IMR-90 (cell line): Measurements from ENCODE around the gene MAB21L4. TPM values are rescaled to one million over a fixed set of nuclear protein-coding genes. Genes with fewer than 3 reads are reported as not detected.

ENCODE experiments used
- ATAC-seq: fragments of 200-7000 bp; cut with Tn5 transposase; 2 replicates; pipeline ENCODE4 v1.9.1; 2020; ENCODE audit warnings: low read depth, mild to moderate bottlenecking, moderate library complexity
- BruUV-seq: library from RNA; stranded (reverse); fragments of 400-500 nt; replicated peaks from 2 replicates; lab custom pipeline; 2021; lab: Mats Ljungman, UMichigan
- CTCF ChIA-PET: fragments of 300-600 bp; formaldehyde crosslinking; extraction: SDS; loops from one replicate; lab custom pipeline; 2021; ENCODE audit warnings: antibody characterized with exemption; lab: Yijun Ruan, JAX
- POLR2A ChIA-PET: fragments of 300-600 bp; sonication (Branson Sonifier 250); formaldehyde crosslinking; loops from one replicate; lab custom pipeline; 2022; ENCODE audit warnings: antibody characterized with exemption; ENCODE audit not compliant: unreplicated experiment; lab: Charles Lee
- DNase-seq: peaks from one replicate; pipeline ENCODE4 v3.0.0; 2013
- H2AFZ ChIP-seq: replicated peaks from 2 replicates; pipeline ENCODE3; 2013; ENCODE audit warnings: low read length, mild to moderate bottlenecking; ENCODE audit not compliant: poor library complexity
- H2AK5ac ChIP-seq: 2 replicates; pipeline ENCODE4 v1.6.1; 2013; ENCODE audit warnings: low read depth, low read length, inconsistent platforms
- H2AK9ac ChIP-seq: replicated peaks from 2 replicates; pipeline ENCODE3; 2013; ENCODE audit warnings: mild to moderate bottlenecking, low read depth, low read length, moderate library complexity; ENCODE audit not compliant: poor library complexity
- H2BK120ac ChIP-seq: 2 replicates; pipeline ENCODE4 v1.6.1; 2013; ENCODE audit warnings: low read depth, low read length, inconsistent platforms
- H2BK15ac ChIP-seq: 3 replicates; pipeline ENCODE4 v1.6.1; 2013; ENCODE audit warnings: low read depth, low read length, inconsistent platforms
- H2BK20ac ChIP-seq: 2 replicates; pipeline ENCODE4 v1.6.1; 2013; ENCODE audit warnings: low read depth, mild to moderate bottlenecking, inconsistent platforms, low read length, moderate library complexity
- H2BK5ac ChIP-seq: 2 replicates; pipeline ENCODE4 v1.6.1; 2013; ENCODE audit warnings: mild to moderate bottlenecking, low read depth, low read length, inconsistent platforms; ENCODE audit not compliant: poor library complexity, severe bottlenecking
- H3K14ac ChIP-seq: replicated peaks from 2 replicates; pipeline ENCODE4 v1.6.1; 2013; ENCODE audit warnings: low read depth, low read length, inconsistent platforms
- H3K18ac ChIP-seq: 2 replicates; pipeline ENCODE4 v1.6.1; 2013; ENCODE audit warnings: low read depth, low read length, control low read depth
- H3K23ac ChIP-seq: 2 replicates; pipeline ENCODE4 v1.6.1; 2013; ENCODE audit warnings: low read depth, low read length, inconsistent platforms
- H3K27ac ChIP-seq: 2 replicates; pipeline ENCODE4 v1.5.1; 2013; ENCODE audit warnings: mild to moderate bottlenecking, control low read depth, low read length; ENCODE audit not compliant: insufficient read depth
- H3K27me3 ChIP-seq: 2 replicates; pipeline ENCODE4 v1.6.1; 2013; ENCODE audit warnings: low read length; ENCODE audit not compliant: control insufficient read depth, insufficient read depth
- H3K36me3 ChIP-seq: 2 replicates; pipeline ENCODE4 v1.6.1; 2013; ENCODE audit warnings: low read length, mixed read lengths; ENCODE audit not compliant: control insufficient read depth, insufficient read depth
- H3K4ac ChIP-seq: 2 replicates; pipeline ENCODE4 v1.6.1; 2013; ENCODE audit warnings: low read depth, low read length, inconsistent platforms
- H3K4me1 ChIP-seq: 2 replicates; pipeline ENCODE4 v1.6.1; 2013; ENCODE audit warnings: low read length, mixed read lengths; ENCODE audit not compliant: control insufficient read depth, insufficient read depth
- H3K4me2 ChIP-seq: 2 replicates; pipeline ENCODE4 v1.6.1; 2013; ENCODE audit warnings: low read depth, mild to moderate bottlenecking, control low read depth, low read length, moderate library complexity
- H3K4me3 ChIP-seq: 2 replicates; pipeline ENCODE4 v1.5.1; 2013; ENCODE audit warnings: low read depth, mild to moderate bottlenecking, control low read depth, low read length, moderate library complexity; ENCODE audit not compliant: insufficient read depth
- H3K56ac ChIP-seq: 2 replicates; pipeline ENCODE4 v1.6.1; 2013; ENCODE audit warnings: low read length, inconsistent platforms; ENCODE audit not compliant: insufficient read depth; ENCODE audit errors: extremely low read depth
- H3K79me1 ChIP-seq, 2 experiments: 2 replicates each; pipeline ENCODE4 v1.6.1; 2013; ENCODE audit warnings: low read length in 2 of 2, inconsistent platforms in 1 of 2, low read depth in 1 of 2
- H3K9ac ChIP-seq: 2 replicates; pipeline ENCODE4 v1.6.1; 2013; ENCODE audit warnings: low read depth, low read length, control low read depth
- H3K9me1 ChIP-seq: 2 replicates; pipeline ENCODE4 v1.6.1; 2013; ENCODE audit warnings: low read length, inconsistent platforms; ENCODE audit not compliant: insufficient read depth
- H3K9me3 ChIP-seq: 2 replicates; pipeline ENCODE4 v1.6.1; 2013; ENCODE audit warnings: low read length; ENCODE audit not compliant: control insufficient read depth, insufficient read depth
- H4K20me1 ChIP-seq: 2 replicates; pipeline ENCODE4 v1.6.1; 2013; ENCODE audit warnings: low read length, inconsistent platforms; ENCODE audit not compliant: insufficient read depth
- H4K5ac ChIP-seq: 2 replicates; pipeline ENCODE4 v1.6.1; 2013; ENCODE audit warnings: mild to moderate bottlenecking, low read depth, low read length, control low read depth
- H4K8ac ChIP-seq, 2 experiments: 2 replicates each; pipeline ENCODE4 v1.6.1; 2013; ENCODE audit warnings: low read depth in 2 of 2, low read length in 2 of 2, control low read depth in 1 of 2, inconsistent platforms in 1 of 2
- H4K91ac ChIP-seq: 2 replicates; pipeline ENCODE4 v1.6.1; 2013; ENCODE audit warnings: low read depth, low read length, inconsistent platforms; ENCODE audit not compliant: insufficient read depth
- BHLHE40 ChIP-seq: fragments of 150-350 bp; IDR thresholded peaks from 2 replicates; pipeline ENCODE4 v1.6.1; 2016; ENCODE audit warnings: mild to moderate bottlenecking, low read depth, low read length
- CEBPB ChIP-seq: IDR thresholded peaks from 2 replicates; pipeline ENCODE4 v1.6.1; 2012; ENCODE audit warnings: low read depth, low read length, improper control_type of control experiment
- CHD1 ChIP-seq: IDR thresholded peaks from 2 replicates; pipeline ENCODE4 v1.6.1; 2012; ENCODE audit warnings: low read depth, low read length, improper control_type of control experiment
- CTCF ChIP-seq: conservative IDR thresholded peaks from 2 replicates; pipeline ENCODE4 v1.5.1; 2012; ENCODE audit warnings: mild to moderate bottlenecking, low read depth, low read length, improper control_type of control experiment
- ELK1 ChIP-seq: fragments of 150-350 bp; IDR thresholded peaks from 2 replicates; pipeline ENCODE4 v1.6.1; 2016; ENCODE audit warnings: low read depth, mild to moderate bottlenecking, low read length, moderate library complexity, borderline replicate concordance
- FOS ChIP-seq: fragments of 150-350 bp; IDR thresholded peaks from 2 replicates; pipeline ENCODE4 v1.6.1; 2016; ENCODE audit warnings: low read depth, low read length
- MAFK ChIP-seq: IDR thresholded peaks from 2 replicates; pipeline ENCODE4 v1.6.1; 2012; ENCODE audit warnings: low read depth, low read length, improper control_type of control experiment
- MAZ ChIP-seq: IDR thresholded peaks from 2 replicates; pipeline ENCODE4 v1.6.1; 2012; ENCODE audit warnings: low read depth, mild to moderate bottlenecking, low read length, improper control_type of control experiment, moderate library complexity, borderline replicate concordance
- MXI1 ChIP-seq: IDR thresholded peaks from 2 replicates; pipeline ENCODE4 v1.6.1; 2012; ENCODE audit warnings: low read depth, mild to moderate bottlenecking, low read length, moderate library complexity, borderline replicate concordance
- NFE2L2 ChIP-seq: fragments of 150-350 bp; IDR thresholded peaks from 2 replicates; pipeline ENCODE4 v1.6.1; 2016; ENCODE audit warnings: low read depth, mild to moderate bottlenecking, low read length
- POLR2A ChIP-seq: IDR thresholded peaks from 2 replicates; pipeline ENCODE4 v1.6.1; 2012; ENCODE audit warnings: mild to moderate bottlenecking, low read depth, low read length
- RAD21 ChIP-seq: IDR thresholded peaks from 2 replicates; pipeline ENCODE4 v1.6.1; 2012; ENCODE audit warnings: low read length, improper control_type of control experiment
- RCOR1 ChIP-seq: IDR thresholded peaks from 2 replicates; pipeline ENCODE4 v1.6.1; 2012; ENCODE audit warnings: mild to moderate bottlenecking, low read length, improper control_type of control experiment; ENCODE audit not compliant: insufficient replicate concordance
- RFX5 ChIP-seq: IDR thresholded peaks from 2 replicates; pipeline ENCODE4 v1.8.0; 2012; ENCODE audit warnings: low read depth, mild to moderate bottlenecking, low read length, moderate library complexity
- SMC3 ChIP-seq: fragments of 150-350 bp; IDR thresholded peaks from 2 replicates; pipeline ENCODE4 v1.6.1; 2016; ENCODE audit warnings: low read depth, mild to moderate bottlenecking, antibody characterized with exemption, low read length, moderate library complexity
- USF2 ChIP-seq: fragments of 150-350 bp; IDR thresholded peaks from 2 replicates; pipeline ENCODE4 v1.6.1; 2017; ENCODE audit warnings: mild to moderate bottlenecking, antibody characterized with exemption, low read length, low read depth
- WGBS, 2 experiments: methylation state at CpG; one replicate each; pipeline versions ENCODE4 v1.1.5 to v1.1.7; 2013; ENCODE audit warnings: missing lambda C conversion rate in 2 of 2; ENCODE audit not compliant: insufficient read length in 1 of 2; ENCODE audit errors: extremely low coverage in 2 of 2; 5-methylcytosine and 5-hydroxymethylcytosine counted together
- dilution Hi-C: fragments of 300-500 bp; cut with HindIII; formaldehyde crosslinking; loops from one replicate; pipeline ENCODE4 v1.14.3; 2018; ENCODE audit warnings: low sequenced_read_pairs; ENCODE audit not compliant: unreplicated experiment
- in situ Hi-C: fragments of 300-500 bp; cut with MboI; formaldehyde crosslinking; loops from 3 replicates; pipeline ENCODE4 v1.14.3; 2019; ENCODE audit warnings: low sequenced_read_pairs, inconsistent platforms, mixed read lengths
- intact Hi-C: fragments of 100-400 bp; cut with micrococcal nuclease; formaldehyde crosslinking; loops from 2 replicates; pipeline ENCODE4 v1.10.0; 2022
- polyA plus RNA-seq, 3 experiments: library from polyadenylated mRNA; depleted of rRNA; stranded (reverse); fragments of >200 nt; gene quantifications; 2 replicates each; pipeline ENCODE4 v1.2.3, GENCODE V29; 2012; ENCODE audit warnings: low replicate concordance in 1 of 3
- total RNA-seq: library from RNA; depleted of rRNA; stranded (reverse); fragments of >200 nt; gene quantifications from 2 replicates; pipeline ENCODE4 v1.2.3, GENCODE V29; 2012

Gene MAB21L4
- total and polyA plus RNA-seq, 2 of the 4 experiments (the other 2 are of a cell fraction), result not detected

GRCh38 chr2:240894836-240895558, 959 bp downstream of the MAB21L4 start:
- 72% methylated on average over 16 of the region's 28 CpGs; no CpG with 5 or more reads in 1 of the 2 experiments for WGBS, 2 experiments
- Histone ChIP-seq H2AK5ac (no peak overlapping the region), H3K4me1 (no peaks in the 10 kb centered on the region; the same call in 1 of the 2 replicates), H3K9ac (no peak overlapping the region), H3K14ac (no peak overlapping the region), H3K27ac (no peak overlapping the region), H4K5ac (no peak overlapping the region), H3K23ac (no peak overlapping the region), H2BK15ac (no peak overlapping the region), H3K56ac (no peak overlapping the region), H4K8ac (no peak overlapping the region), H3K36me3 (no peaks in the 10 kb centered on the region), H3K4ac (no peak overlapping the region), H2AK9ac (no peak overlapping the region), H2BK5ac (no peak overlapping the region), H4K20me1 (no peaks in the 10 kb centered on the region), H3K4me3 (no peak overlapping the region), H3K79me1 (no peaks in the 10 kb centered on the region), H3K27me3 (peaks cover 7% of the 10 kb centered on the region; the same call in 1 of the 2 replicates), H4K91ac (no peak overlapping the region), H2BK120ac (no peak overlapping the region), H3K9me3 (no peaks in the 10 kb centered on the region), H3K4me2 (no peak overlapping the region), H2BK20ac (no peak overlapping the region), H3K18ac (no peak overlapping the region), H2AFZ (no peak overlapping the region), H3K9me1 (no peaks in the 10 kb centered on the region)
- no TSS peak for BruUV-seq
- ATAC-seq (no peak), DNase-seq (no peak)
- dilution Hi-C loops, result no loop called here
- intact Hi-C loops, result no loop called here
- in situ Hi-C loops, result no loop called here
- TF ChIP-seq USF2 (no peak), CTCF (no peak), SMC3 (no peak), CEBPB (no peak), MAZ (no peak), MXI1 (no peak), CHD1 (no peak), MAFK (no peak), BHLHE40 (no peak), RFX5 (no peak), NFE2L2 (no peak), RCOR1 (no peak), POLR2A (no peak), FOS (no peak), ELK1 (no peak), RAD21 (no peak)
- ChIA-PET CTCF (no interaction called here), POLR2A (no interaction called here)
